OCI-LY1 (cell line): ENCODE data around the gene KIDINS220.

Experiments used
- EZH2 ChIP-seq: fragments of 200-600 bp; sonication (generic), shearing (Covaris generic); IDR thresholded peaks from 2 replicates; pipeline ENCODE4 v1.8.0; 2017; ENCODE audit warnings: borderline replicate concordance, mixed run types, mild to moderate bottlenecking, antibody characterized with exemption, low read length, moderate library complexity, mixed read lengths
- TF ChIP-seq, protein P1 (sequence below): fragments of 200-600 bp; sonication (generic), shearing (Covaris generic); IDR thresholded peaks from 2 replicates; pipeline ENCODE4 v1.5.1; 2017; ENCODE audit warnings: mild to moderate bottlenecking, antibody characterized with exemption, low read length, moderate library complexity, mixed read lengths

DNA sequence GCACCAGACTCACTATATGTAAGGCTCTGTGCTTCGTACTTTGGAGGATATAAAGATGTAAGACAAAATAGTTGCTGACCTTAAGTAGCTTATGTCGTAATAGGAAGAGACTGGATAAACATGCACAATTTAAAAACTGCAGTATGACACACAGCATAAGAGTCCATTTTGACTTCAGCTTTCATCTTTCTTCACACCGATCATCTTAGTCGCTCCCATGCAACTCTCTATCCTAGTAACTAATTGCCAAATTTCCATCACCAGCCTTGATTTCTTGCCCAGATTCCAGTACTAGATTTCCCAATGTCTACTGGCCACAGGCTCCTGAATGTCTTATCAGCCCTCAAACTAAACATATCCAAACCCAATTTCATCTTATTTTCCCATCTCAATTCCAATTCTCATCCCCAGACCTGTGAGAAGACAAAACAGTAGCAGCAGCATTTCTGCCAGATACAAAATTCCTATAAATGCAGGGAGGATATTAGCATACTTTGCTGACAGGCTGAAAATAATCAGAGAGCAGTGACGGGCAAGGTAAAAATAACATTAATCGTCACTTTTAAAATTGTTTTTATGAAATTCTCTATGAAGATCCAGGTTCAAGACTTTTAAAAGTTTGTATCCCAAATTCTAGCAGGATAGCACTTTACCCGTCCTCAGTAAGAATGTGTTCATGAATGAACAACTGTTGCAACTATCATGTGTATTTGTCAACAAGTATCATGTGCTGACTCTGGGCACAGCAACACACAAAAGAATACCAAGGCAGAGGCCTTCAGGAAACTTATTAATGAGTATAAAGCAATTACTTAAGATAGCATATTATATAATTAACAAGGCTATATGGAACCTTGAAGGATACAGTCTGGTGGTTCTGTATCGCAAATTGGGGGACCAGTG is 42.2 kb downstream of the KIDINS220 start:
- TF ChIP-seq, protein P1, sequence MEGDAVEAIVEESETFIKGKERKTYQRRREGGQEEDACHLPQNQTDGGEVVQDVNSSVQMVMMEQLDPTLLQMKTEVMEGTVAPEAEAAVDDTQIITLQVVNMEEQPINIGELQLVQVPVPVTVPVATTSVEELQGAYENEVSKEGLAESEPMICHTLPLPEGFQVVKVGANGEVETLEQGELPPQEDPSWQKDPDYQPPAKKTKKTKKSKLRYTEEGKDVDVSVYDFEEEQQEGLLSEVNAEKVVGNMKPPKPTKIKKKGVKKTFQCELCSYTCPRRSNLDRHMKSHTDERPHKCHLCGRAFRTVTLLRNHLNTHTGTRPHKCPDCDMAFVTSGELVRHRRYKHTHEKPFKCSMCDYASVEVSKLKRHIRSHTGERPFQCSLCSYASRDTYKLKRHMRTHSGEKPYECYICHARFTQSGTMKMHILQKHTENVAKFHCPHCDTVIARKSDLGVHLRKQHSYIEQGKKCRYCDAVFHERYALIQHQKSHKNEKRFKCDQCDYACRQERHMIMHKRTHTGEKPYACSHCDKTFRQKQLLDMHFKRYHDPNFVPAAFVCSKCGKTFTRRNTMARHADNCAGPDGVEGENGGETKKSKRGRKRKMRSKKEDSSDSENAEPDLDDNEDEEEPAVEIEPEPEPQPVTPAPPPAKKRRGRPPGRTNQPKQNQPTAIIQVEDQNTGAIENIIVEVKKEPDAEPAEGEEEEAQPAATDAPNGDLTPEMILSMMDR: no peak
- TF ChIP-seq EZH2: no peak
